ENCODE data around the gene TENM3.

GRCh38 chr4:182655340-182655739 lies 412.1 kb downstream of the TENM3 start:
- TF ChIP-seq MAX (CRISPR knock-in tag; IDR thresholded peaks at IDR 0.05) (no peak), ZNF232 (CRISPR knock-in tag; IDR thresholded peaks at IDR 0.05) (no peak), TEAD1 (CRISPR knock-in tag; IDR thresholded peaks at IDR 0.05) (no peak), TCF7 (CRISPR knock-in tag; IDR thresholded peaks at IDR 0.05; ENCODE audit: low read depth) (no peak), NR1H2 (CRISPR knock-in tag; IDR thresholded peaks at IDR 0.05) (no peak), PRRX2 (CRISPR knock-in tag; IDR thresholded peaks at IDR 0.05) (no peak), NR3C1 (CRISPR knock-in tag; conservative IDR thresholded peaks at IDR 0.05; ENCODE audit: low read depth) (no peak), ZNF263 (CRISPR knock-in tag; IDR thresholded peaks at IDR 0.05; ENCODE audit: low read depth) (no peak), CTCF (IDR thresholded peaks at IDR 0.05) (no peak), SP1 (CRISPR knock-in tag; conservative IDR thresholded peaks at IDR 0.05) (no peak), EMX1 (CRISPR knock-in tag; IDR thresholded peaks at IDR 0.05) (no peak)
- TF ChIP-seq, protein P1, sequence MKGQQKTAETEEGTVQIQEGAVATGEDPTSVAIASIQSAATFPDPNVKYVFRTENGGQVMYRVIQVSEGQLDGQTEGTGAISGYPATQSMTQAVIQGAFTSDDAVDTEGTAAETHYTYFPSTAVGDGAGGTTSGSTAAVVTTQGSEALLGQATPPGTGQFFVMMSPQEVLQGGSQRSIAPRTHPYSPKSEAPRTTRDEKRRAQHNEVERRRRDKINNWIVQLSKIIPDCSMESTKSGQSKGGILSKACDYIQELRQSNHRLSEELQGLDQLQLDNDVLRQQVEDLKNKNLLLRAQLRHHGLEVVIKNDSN (CRISPR knock-in tag; IDR thresholded peaks at IDR 0.05): no peak
